Fibroblast of lung (primary cell): ENCODE data around the gene ATP11A.

Experiments
- CTCF ChIP-seq, 2 donors: IDR thresholded peaks in 1 of 2; conservative IDR thresholded peaks in 1 of 2; 1 replicate in 1 of 2; 2 replicates in 1 of 2; pipeline ENCODE4 v1.5.1; 2011 to 2012; ENCODE audit warnings: low read length in 2 of 2, control low read depth in 1 of 2, inconsistent platforms in 1 of 2, low read depth in 1 of 2, mild to moderate bottlenecking in 1 of 2
- EZH2 ChIP-seq: IDR thresholded peaks from 2 replicates; pipeline ENCODE4 v1.5.1; 2012; ENCODE audit warnings: low read length, control low read depth, mild to moderate bottlenecking; ENCODE audit errors: missing control alignments

GRCh38 chr13:112729408-112729807 lies 39.6 kb downstream of the ATP11A start:
- TF ChIP-seq CTCF (conservative IDR thresholded peaks at IDR 0.05 in 1 of 2, IDR thresholded peaks at IDR 0.05 in 1 of 2; ENCODE audit: low read depth in 1 of 2, low read length in 2 of 2) = no peak
- TF ChIP-seq EZH2 = no peak
